Lower leg skin (tissue), 3 donors: ENCODE data around the gene MYO3B.

Experiments used
- CTCF ChIP-seq, 3 donors: fragments of 450-650 bp; IDR thresholded peaks; one replicate each; pipeline ENCODE4 v1.5.1; 2016; ENCODE audit warnings: antibody characterized with exemption in 3 of 3, mild to moderate bottlenecking in 3 of 3, moderate library complexity in 2 of 3
- POLR2A ChIP-seq, 2 donors: fragments of 450-650 bp; IDR thresholded peaks; one replicate each; pipeline ENCODE4 v1.6.1; 2016 to 2017; ENCODE audit warnings: antibody characterized with exemption in 2 of 2, mild to moderate bottlenecking in 1 of 2, moderate library complexity in 1 of 2

GRCh38 chr2:170423919-170424318 is 246.0 kb downstream of the MYO3B start:
- TF ChIP-seq CTCF (IDR thresholded peaks at IDR 0.05) = no peak
- TF ChIP-seq POLR2A (IDR thresholded peaks at IDR 0.05) = no peak
